Stimulated activated CD8-positive, alpha-beta memory T cell treated with anti-CD3 and anti-CD28 coated beads, Interleukin-12 subunit alpha, Interleukin-12 subunit beta, amount 100 ng/mL, for 24 hours (primary cell): ENCODE results near the gene PEX11A.

ENCODE experiments used
- DNase-seq: peaks from one replicate; pipeline ENCODE4 v3.0.0-alpha.2; 2020; ENCODE audit errors: extremely low read depth

Gene PEX11A

DNA sequence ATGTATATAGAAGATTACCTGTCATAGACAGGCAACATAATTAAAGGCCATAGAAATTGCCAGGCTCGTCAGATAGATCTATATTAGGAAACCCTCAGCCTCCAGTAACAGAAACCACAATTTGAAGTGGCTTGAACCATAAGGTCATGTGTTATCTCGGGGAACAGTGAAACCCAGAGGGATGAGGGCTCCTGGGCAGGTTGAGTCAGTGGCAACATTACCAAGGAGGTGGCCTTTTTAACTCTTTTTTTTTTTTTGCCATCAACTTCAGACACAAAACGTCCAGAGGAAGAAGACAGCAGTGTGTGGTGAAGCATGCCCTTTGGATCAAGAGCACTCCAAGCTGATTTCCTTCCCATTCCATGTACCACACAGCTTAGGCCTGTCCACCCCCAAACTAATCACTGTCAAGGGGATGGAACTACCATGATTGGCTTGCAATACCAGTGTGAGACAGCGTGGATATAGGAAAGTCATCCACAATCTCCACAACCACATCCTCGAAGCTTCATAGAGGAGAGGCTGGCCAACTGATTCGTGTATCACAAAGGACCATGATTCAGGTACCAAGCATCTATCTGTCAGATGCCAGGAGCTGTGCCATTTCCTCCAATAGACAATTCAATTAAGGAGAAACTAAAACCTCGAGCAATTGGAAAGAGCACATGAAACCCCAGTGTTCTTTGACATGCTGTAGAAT is 34.3 kb downstream of the PEX11A start:
- no peak for DNase-seq

GRCh38 chr15:89654847-89655805 is 35.4 kb downstream of the PEX11A start, which contains the start of gene KIF7:
Gene KIF7, minus strand, starts transcription at chr15:89655467. Its CDS starts 2,537 bp downstream, at chr15:89652930.
- no peak for DNase-seq

- DNase-seq = no peak
These were observed 36.2 kb downstream of the PEX11A start for GRCh38 chr15:89654301-89654761.

GRCh38 chr15:89653578-89653977 is 37.0 kb downstream of the PEX11A start:
- DNase-seq = no peak

GRCh38 chr15:89652666-89653065 is 37.9 kb downstream of the PEX11A start:
- no peak for DNase-seq

DNA sequence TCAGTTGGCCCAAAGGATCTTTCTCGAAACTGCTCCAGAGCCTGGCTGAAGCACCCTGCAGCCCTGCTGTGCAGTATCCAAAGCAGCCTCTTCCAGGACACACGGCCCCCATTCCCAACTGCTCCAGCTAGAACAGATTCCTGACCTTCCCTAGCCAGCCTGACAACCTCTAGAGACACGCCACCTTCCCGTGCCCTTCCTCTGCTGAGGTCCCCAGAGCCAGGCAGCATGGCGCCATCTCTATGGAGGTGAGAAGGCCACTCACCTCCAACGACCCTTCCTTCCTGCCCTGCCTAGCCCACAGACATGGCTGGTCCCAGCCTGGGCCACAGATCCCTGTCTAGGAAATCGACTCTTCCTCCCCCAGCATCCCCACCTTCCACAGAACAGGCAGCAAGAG is 38.4 kb downstream of the PEX11A start:
- DNase-seq = no peak

DNA sequence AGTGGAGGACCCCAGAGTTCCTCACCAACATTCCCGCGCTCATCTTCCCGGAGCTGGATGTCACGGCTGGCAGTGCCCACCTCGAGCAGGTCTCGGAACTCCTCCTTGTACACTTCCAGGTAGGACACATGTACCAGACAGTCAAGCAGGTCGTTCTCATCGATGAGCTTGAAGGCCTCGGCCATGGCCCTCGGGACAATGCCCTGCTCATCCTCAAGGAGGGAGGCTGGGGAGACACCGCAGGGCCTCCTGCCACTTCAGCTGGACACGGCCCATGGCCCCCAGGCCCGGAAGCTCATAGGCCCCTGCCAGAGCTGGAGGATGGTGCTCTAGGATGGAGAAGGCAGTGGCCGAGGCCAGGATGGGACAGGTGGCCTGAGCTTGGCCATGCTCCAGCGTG is 40.8 kb downstream of the PEX11A start:
- no peak for DNase-seq

GRCh38 chr15:89649013-89649625 is 41.4 kb downstream of the PEX11A start:
- no peak for DNase-seq

DNA sequence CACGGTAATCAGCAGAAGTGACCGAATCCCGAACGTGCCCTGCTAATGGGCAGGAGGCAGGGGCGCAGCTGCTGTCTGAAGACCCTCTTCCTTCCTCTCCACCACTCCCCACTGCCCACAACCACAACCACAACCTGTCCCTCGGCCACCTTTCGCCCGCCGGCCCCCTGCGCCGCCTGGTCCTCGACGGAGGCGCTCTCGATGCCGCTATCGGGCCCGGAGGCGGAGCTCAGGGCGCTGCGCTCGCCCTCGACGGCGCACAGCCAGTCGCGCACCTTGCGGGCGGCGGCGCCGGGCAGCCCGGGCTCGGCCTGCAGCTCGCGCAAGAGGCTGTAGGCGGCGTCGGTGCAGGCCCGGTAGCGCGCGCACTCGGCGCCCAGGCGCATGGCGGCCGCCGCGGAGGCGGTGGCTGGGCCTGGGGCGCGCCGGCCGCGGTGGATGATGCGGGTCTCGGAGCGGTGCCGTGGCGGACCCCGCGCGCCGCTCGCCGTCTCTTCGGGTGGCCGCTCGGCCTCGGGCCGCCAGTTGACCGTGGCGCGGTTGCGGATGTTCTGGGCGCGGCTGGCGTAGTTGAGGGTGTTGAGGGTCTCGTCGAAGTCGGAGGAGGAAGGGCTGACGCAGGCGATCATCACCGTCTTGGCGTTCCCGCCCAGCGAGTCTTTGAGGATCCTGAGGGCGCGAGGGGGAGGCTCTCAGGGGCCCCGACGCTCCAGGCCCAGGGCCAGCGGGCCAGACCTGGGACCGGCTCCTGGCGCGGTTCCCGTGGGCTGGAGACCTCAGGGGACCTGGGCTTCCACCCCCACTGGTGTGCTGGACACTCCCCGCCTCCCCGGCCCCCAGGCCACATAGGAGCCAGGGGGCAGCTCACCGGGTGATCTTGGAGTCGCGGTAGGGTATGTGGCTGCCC is 42.2 kb downstream of the PEX11A start:
- DNase-seq = no peak

DNA sequence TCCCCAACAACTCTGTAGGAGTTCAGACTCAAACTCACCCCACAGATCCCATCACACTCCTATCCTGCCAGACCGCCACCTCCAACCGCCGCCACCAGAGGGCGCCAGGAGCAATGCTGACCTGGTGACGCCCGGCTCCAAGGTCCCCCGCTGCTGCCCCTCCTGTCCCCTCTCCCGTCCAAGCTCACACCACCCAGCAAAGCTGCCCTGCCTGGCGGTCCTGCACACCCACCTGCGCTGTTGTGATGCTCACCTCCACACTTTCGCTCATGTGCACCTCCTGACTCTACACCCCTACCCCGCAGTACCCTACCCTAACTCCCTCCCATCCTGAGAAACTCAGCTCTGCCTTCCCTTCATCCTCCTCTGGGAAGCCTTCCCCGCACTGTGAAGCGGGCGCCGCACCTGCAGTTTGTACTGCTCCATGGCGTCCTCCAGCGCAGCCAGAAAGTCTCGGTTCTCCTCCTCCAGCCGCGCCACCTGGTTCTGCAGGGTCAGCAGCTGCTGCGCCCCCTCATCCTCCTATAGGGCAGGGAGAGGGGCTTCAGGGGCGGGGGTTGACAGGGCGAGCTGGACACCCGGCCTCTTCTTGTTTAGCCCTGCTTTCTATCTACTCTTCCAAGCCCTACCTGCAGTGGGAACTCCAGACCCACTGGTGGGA is 43.2 kb downstream of the PEX11A start:
- peak; percentile 26 for DNase-seq

- no peak for DNase-seq
These were observed 44.0 kb downstream of the PEX11A start for GRCh38 chr15:89646416-89647141.

GRCh38 chr15:89645680-89646079 is 44.9 kb downstream of the PEX11A start:
- no peak for DNase-seq

GRCh38 chr15:89642106-89642505 is 48.4 kb downstream of the PEX11A start:
- no peak for DNase-seq

- no peak for DNase-seq
These were observed 49.5 kb downstream of the PEX11A start for GRCh38 chr15:89641053-89641452.

GRCh38 chr15:89640245-89640644 is 50.3 kb downstream of the PEX11A start:
- DNase-seq = no peak

GRCh38 chr15:89633585-89633984 is 57.0 kb downstream of the PEX11A start:
- no peak for DNase-seq

DNA sequence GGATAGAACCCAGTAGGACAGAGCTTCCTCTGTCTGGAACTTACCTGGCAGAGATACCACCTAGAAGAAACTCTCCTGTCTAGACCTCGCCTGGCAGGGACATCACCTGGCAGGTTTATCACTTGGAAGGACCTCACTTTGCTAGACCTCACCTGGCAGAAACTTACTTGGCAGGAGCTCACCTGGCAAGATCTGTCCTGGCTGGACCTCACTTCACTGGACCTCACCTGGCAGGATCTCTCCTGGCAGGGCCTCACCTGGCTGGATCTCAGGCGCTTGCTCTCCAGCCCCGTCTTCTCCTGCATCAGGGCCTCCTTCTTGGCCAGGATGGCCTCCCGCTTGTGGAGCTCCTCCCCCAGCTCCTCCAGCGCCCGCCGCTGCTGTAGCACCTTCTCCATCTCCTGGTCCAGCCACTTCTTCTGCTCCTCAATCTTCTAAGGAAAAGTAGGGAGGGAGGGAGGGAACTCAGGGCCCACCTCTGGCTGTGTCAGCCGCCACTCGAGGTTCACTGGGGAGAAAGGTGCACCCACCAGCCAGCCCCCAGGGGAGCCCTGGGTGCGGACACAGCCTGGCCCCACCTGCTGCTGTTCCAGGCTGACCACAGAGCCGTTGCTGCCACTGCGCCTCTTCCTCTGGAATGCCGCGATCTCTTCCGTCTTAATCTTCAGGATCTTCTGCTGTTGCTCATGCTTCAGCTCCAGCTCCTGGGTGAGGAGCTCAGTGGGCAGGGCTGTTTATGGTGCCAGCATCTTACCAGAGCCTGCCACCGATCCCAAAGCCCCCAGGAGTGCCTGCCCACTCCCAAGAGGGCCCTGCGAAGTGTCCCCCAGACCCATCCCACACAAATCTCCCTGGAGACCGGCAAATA is 57.8 kb downstream of the PEX11A start:
- no peak for DNase-seq

GRCh38 chr15:89631902-89632264 is 58.7 kb downstream of the PEX11A start:
- DNase-seq = no peak
